NOMO-1 treated with DMSO at 0.1 percent for 48 hours (cell line): Measurements from ENCODE around the gene SKIC3.

Experiments
- DNase-seq: peaks from one replicate; lab custom pipeline; 2025; ENCODE audit not compliant: unreplicated experiment; lab: John Stamatoyannopoulos, UW

Gene SKIC3

DNA sequence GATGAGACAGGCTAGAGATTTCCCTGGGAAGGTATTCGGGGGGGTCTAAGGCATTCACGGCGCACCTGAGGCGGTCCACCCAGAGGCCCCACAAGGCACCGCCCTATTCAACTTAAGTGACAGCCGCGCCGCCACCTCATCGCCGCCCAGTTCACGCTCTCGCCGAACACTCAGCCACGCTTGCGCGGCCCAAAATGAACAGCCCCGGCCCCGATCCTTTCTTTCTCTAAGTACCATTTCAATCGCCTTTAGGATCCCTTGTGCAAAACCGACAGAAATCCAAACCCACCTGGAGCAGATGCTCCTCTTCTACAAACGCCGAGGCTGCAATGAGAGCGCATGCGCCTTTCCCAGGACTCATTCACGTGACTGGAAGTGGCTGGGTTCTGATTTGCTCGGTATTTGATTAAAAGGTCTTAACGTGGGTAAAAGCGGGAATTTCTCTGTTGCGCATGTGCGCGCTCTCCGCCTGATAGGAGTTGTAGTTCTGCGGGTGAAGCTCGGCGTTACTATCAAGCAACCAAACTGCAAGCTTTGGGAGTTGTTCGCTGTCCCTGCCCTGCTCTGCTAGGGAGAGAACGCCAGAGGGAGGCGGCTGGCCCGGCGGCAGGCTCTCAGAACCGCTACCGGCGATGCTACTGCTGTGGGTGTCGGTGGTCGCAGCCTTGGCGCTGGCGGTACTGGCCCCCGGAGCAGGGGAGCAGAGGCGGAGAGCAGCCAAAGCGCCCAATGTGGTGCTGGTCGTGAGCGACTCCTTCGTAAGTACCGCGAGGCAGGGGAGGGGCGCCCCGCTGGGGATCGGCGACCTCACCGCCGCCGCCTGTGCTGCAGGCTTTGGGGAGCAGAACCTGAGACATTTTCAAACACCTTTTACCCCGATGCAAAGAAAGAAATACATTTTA is at the start of gene SKIC3, which contains the start of gene ARSK:
SKIC3 (minus strand) TSS at position 331 of the 902 bp plus-strand sequence. CDS start 7,827 bp downstream, outside the sequence.
ARSK (plus strand) TSS at position 455 of the 902 bp plus-strand sequence; CDS start at position 633, 178 bp downstream.
- DNase-seq: peak; percentile 97

DNA sequence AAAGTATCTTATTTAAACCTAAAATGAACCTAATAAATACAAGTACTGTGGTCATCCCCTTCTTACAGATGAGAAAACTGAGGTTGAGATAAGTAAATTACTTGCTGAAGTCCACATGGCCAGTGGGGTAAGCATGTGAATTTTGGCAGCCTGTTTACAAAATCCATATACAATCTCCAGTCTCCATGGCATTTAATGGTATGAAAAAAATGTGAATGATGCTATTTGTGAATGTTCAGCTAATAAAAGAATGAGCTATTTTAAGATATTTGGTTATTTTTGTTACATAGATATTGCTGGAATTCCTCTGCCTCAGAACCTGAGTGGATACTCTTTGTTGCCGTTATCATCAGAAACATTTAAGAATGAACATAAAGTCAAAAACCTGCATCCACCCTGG is 45.8 kb upstream of the SKIC3 start:
- DNase-seq: no peak

DNA sequence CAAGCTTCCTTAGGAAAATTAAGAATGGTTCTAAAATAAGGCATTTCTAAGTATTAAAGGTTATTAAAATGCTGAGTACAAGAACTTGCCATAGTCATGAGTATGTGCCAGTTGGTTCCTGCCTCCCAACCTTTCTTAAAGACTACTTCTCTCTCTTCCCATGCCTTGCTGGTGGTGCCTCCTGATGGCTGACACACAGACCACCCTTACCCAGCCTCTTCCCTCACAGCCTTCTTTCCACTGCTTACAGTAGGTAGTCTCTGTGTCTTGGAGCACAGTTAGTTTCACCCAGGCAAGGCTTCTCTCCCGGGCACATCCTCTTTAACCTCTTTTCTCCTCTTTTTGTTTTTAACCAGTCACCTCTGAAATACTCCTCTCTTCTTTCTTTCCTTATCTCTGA is 44.5 kb upstream of the SKIC3 start:
- no peak for DNase-seq

- no peak for DNase-seq
Observed at GRCh38 chr5:95595289-95595931, 40.6 kb upstream of the SKIC3 start.

- DNase-seq: no peak
Observed at GRCh38 chr5:95591490-95591901, 36.7 kb upstream of the SKIC3 start.

- peak; percentile 5 for DNase-seq
Observed at GRCh38 chr5:95590880-95591279, 36.1 kb upstream of the SKIC3 start.

- no peak for DNase-seq
Observed at GRCh38 chr5:95583992-95584391, 29.2 kb upstream of the SKIC3 start.

- DNase-seq: no peak
Observed at GRCh38 chr5:95581576-95581975, 26.8 kb upstream of the SKIC3 start.

GRCh38 chr5:95572016-95572415 is 17.2 kb upstream of the SKIC3 start:
- no peak for DNase-seq

DNA sequence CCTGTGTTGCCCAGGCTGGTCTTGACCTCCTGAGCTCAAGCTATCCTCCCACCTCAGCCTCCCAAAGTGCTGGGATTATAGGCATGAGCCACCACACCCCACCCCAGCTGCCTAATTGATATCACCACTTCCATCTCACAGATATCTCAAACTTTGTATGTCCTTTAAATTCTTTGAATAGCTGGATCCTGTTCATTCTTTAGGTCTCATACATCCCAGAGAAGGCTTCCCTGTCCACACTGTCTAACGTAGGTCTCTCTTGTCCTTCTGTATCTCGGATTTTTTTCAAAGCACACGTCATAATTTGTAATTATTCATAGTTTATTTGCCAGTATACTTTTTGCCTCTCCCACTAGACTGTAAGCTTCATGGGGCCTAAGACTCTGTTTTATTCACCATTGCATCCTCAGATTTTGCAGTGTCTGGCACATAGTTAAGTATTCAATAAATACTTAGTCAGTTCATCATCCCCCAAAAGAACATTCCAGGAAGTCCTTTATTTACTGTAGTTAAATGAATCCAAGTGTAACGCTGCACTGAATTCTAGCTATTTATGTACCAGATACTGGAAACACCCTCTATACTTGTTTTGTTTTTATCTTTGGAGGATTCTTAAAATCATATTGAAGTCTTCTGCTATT is 10.6 kb upstream of the SKIC3 start:
- DNase-seq: no peak

DNA sequence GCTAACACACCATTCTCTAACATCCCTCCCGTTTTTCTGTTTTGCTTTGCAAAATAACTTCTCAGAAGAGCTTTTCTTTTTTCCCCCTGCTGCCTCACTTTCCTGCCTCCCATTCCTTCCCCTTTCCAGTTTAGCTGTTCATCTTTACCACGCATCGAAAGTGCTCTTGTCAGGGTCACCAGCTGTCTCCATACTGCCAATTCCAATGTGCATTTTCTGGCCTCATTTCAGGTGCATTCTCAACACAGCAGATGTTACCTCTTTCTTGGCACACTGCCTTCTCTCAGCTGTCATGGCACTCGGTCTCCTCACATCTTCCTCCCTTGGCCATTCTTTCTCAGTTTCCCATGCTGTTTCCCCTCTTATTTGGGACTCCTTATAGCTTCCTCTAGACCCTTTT is 9.7 kb upstream of the SKIC3 start:
- no peak for DNase-seq

GRCh38 chr5:95563367-95563766 is 8.6 kb upstream of the SKIC3 start:
- no peak for DNase-seq

DNA sequence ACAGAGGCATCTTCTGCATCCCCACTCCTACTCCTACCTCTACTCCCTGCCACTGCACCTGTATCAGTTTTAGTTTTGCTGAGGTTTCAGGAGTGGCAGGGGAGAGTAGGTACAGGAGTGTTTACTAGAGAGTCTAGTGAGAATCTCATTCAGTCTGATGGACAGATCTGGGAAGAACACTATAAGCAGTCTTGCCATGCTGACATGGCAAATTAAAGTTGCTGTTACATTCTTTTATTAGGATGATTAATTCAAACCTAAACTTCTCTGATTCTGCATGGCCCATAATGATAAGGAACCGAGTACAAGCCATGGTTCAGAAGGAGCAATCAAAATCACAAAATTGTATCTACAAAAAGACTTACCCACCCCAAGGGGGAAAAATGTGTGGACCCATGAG is 7.5 kb upstream of the SKIC3 start:
- no peak for DNase-seq

DNA sequence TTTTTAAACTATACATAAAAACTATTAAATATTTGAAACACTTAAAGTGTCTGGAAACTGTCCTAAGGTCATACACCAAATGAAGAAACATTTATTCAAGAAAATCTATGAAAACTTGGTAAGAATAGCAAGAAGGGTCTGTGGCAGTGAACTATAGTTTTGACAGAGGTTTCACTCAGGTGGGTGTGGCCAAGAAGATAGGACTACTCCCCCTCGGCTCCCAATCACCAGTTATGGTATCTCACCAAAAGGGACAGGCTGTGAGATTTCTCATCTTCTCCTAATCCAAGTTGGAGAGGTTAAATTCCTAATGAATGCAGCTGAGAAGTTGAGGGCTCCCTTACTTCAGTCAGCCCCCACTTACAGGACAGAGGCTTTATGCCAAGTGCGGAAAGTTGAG is 3.1 kb upstream of the SKIC3 start:
- DNase-seq: no peak

DNA sequence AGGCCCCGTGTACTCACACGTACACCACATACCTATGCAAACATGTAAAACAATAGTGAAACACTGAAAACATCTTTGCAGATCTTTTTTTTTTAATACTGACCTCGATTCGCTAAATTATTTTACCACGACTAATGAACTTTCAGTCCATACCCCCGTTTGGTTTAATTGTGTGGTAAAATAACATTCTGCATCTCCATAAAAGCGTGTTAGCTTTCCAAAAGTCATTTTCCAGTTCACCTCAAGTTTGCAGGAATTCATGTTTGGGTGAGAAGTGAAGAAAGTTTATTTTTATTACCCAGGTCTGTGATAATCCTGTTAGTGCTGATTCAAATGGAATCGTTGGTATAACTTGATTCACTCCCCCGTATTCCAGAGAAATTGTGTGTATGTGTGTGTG is 776 bp upstream of the SKIC3 start:
- DNase-seq: no peak

- peak; percentile 76 for DNase-seq
Observed at GRCh38 chr5:95554331-95554646, 488 bp downstream of the SKIC3 start.

DNA sequence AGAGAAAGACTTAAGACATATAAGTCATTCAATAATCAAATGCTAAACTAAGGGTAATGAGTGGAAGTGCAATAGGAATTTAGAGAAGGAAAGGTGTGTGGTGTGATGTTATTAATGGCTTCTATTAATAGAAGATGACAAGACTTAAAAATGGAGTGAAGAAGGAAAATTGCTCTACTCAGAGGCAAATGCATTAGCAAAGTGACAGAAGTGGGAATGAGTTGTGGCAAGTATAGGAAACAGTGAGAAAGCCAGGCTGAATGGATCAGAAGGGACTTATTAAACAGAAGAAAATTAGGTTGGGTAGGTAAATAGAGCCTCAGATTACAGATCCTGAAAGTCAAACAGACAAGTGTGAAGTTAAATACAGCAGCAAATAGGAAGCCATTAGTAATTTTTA is 5.7 kb downstream of the SKIC3 start:
- DNase-seq: no peak

- no peak for DNase-seq
Observed at GRCh38 chr5:95543017-95543705, 11.6 kb downstream of the SKIC3 start.

- no peak for DNase-seq
Observed at GRCh38 chr5:95537501-95537900, 17.3 kb downstream of the SKIC3 start.

- DNase-seq: no peak
Observed at GRCh38 chr5:95533761-95534160, 21.0 kb downstream of the SKIC3 start.

GRCh38 chr5:95533106-95533505 is 21.7 kb downstream of the SKIC3 start:
- no peak for DNase-seq
